IMR-90 (cell line): ENCODE data around the gene DDX20. TPM values are rescaled to one million over a fixed set of nuclear protein-coding genes. Genes with fewer than 3 reads are reported as not detected.

Experiments used
- ATAC-seq: fragments of 200-7000 bp; cut with Tn5 transposase; 2 replicates; pipeline ENCODE4 v1.9.1; 2020; ENCODE audit warnings: low read depth, mild to moderate bottlenecking, moderate library complexity
- BruUV-seq: library from RNA; stranded (reverse); fragments of 400-500 nt; replicated peaks from 2 replicates; lab custom pipeline; 2021; lab: Mats Ljungman, UMichigan
- CTCF ChIA-PET: fragments of 300-600 bp; formaldehyde crosslinking; extraction: SDS; loops from one replicate; lab custom pipeline; 2021; ENCODE audit warnings: antibody characterized with exemption; lab: Yijun Ruan, JAX
- POLR2A ChIA-PET: fragments of 300-600 bp; sonication (Branson Sonifier 250); formaldehyde crosslinking; loops from one replicate; lab custom pipeline; 2022; ENCODE audit warnings: antibody characterized with exemption; ENCODE audit not compliant: unreplicated experiment; lab: Charles Lee
- DNase-seq: peaks from one replicate; pipeline ENCODE4 v3.0.0; 2013
- H2AFZ ChIP-seq: replicated peaks from 2 replicates; pipeline ENCODE3; 2013; ENCODE audit warnings: low read length, mild to moderate bottlenecking; ENCODE audit not compliant: poor library complexity
- H2AK5ac ChIP-seq: 2 replicates; pipeline ENCODE4 v1.6.1; 2013; ENCODE audit warnings: low read depth, low read length, inconsistent platforms
- H2AK9ac ChIP-seq: replicated peaks from 2 replicates; pipeline ENCODE3; 2013; ENCODE audit warnings: mild to moderate bottlenecking, low read depth, low read length, moderate library complexity; ENCODE audit not compliant: poor library complexity
- H2BK120ac ChIP-seq: 2 replicates; pipeline ENCODE4 v1.6.1; 2013; ENCODE audit warnings: low read depth, low read length, inconsistent platforms
- H2BK15ac ChIP-seq: 3 replicates; pipeline ENCODE4 v1.6.1; 2013; ENCODE audit warnings: low read depth, low read length, inconsistent platforms
- H2BK20ac ChIP-seq: 2 replicates; pipeline ENCODE4 v1.6.1; 2013; ENCODE audit warnings: low read depth, mild to moderate bottlenecking, inconsistent platforms, low read length, moderate library complexity
- H2BK5ac ChIP-seq: 2 replicates; pipeline ENCODE4 v1.6.1; 2013; ENCODE audit warnings: mild to moderate bottlenecking, low read depth, low read length, inconsistent platforms; ENCODE audit not compliant: poor library complexity, severe bottlenecking
- H3K14ac ChIP-seq: replicated peaks from 2 replicates; pipeline ENCODE4 v1.6.1; 2013; ENCODE audit warnings: low read depth, low read length, inconsistent platforms
- H3K18ac ChIP-seq: 2 replicates; pipeline ENCODE4 v1.6.1; 2013; ENCODE audit warnings: low read depth, low read length, control low read depth
- H3K23ac ChIP-seq: 2 replicates; pipeline ENCODE4 v1.6.1; 2013; ENCODE audit warnings: low read depth, low read length, inconsistent platforms
- H3K27ac ChIP-seq: 2 replicates; pipeline ENCODE4 v1.5.1; 2013; ENCODE audit warnings: mild to moderate bottlenecking, control low read depth, low read length; ENCODE audit not compliant: insufficient read depth
- H3K27me3 ChIP-seq: 2 replicates; pipeline ENCODE4 v1.6.1; 2013; ENCODE audit warnings: low read length; ENCODE audit not compliant: control insufficient read depth, insufficient read depth
- H3K36me3 ChIP-seq: 2 replicates; pipeline ENCODE4 v1.6.1; 2013; ENCODE audit warnings: low read length, mixed read lengths; ENCODE audit not compliant: control insufficient read depth, insufficient read depth
- H3K4ac ChIP-seq: 2 replicates; pipeline ENCODE4 v1.6.1; 2013; ENCODE audit warnings: low read depth, low read length, inconsistent platforms
- H3K4me1 ChIP-seq: 2 replicates; pipeline ENCODE4 v1.6.1; 2013; ENCODE audit warnings: low read length, mixed read lengths; ENCODE audit not compliant: control insufficient read depth, insufficient read depth
- H3K4me2 ChIP-seq: 2 replicates; pipeline ENCODE4 v1.6.1; 2013; ENCODE audit warnings: low read depth, mild to moderate bottlenecking, control low read depth, low read length, moderate library complexity
- H3K4me3 ChIP-seq: 2 replicates; pipeline ENCODE4 v1.5.1; 2013; ENCODE audit warnings: low read depth, mild to moderate bottlenecking, control low read depth, low read length, moderate library complexity; ENCODE audit not compliant: insufficient read depth
- H3K56ac ChIP-seq: 2 replicates; pipeline ENCODE4 v1.6.1; 2013; ENCODE audit warnings: low read length, inconsistent platforms; ENCODE audit not compliant: insufficient read depth; ENCODE audit errors: extremely low read depth
- H3K79me1 ChIP-seq, 2 experiments: 2 replicates each; pipeline ENCODE4 v1.6.1; 2013; ENCODE audit warnings: low read length in 2 of 2, inconsistent platforms in 1 of 2, low read depth in 1 of 2
- H3K9ac ChIP-seq: 2 replicates; pipeline ENCODE4 v1.6.1; 2013; ENCODE audit warnings: low read depth, low read length, control low read depth
- H3K9me1 ChIP-seq: 2 replicates; pipeline ENCODE4 v1.6.1; 2013; ENCODE audit warnings: low read length, inconsistent platforms; ENCODE audit not compliant: insufficient read depth
- H3K9me3 ChIP-seq: 2 replicates; pipeline ENCODE4 v1.6.1; 2013; ENCODE audit warnings: low read length; ENCODE audit not compliant: control insufficient read depth, insufficient read depth
- H4K20me1 ChIP-seq: 2 replicates; pipeline ENCODE4 v1.6.1; 2013; ENCODE audit warnings: low read length, inconsistent platforms; ENCODE audit not compliant: insufficient read depth
- H4K5ac ChIP-seq: 2 replicates; pipeline ENCODE4 v1.6.1; 2013; ENCODE audit warnings: mild to moderate bottlenecking, low read depth, low read length, control low read depth
- H4K8ac ChIP-seq, 2 experiments: 2 replicates each; pipeline ENCODE4 v1.6.1; 2013; ENCODE audit warnings: low read depth in 2 of 2, low read length in 2 of 2, control low read depth in 1 of 2, inconsistent platforms in 1 of 2
- H4K91ac ChIP-seq: 2 replicates; pipeline ENCODE4 v1.6.1; 2013; ENCODE audit warnings: low read depth, low read length, inconsistent platforms; ENCODE audit not compliant: insufficient read depth
- CEBPB ChIP-seq: IDR thresholded peaks from 2 replicates; pipeline ENCODE4 v1.6.1; 2012; ENCODE audit warnings: low read depth, low read length, improper control_type of control experiment
- MAFK ChIP-seq: IDR thresholded peaks from 2 replicates; pipeline ENCODE4 v1.6.1; 2012; ENCODE audit warnings: low read depth, low read length, improper control_type of control experiment
- RFX5 ChIP-seq: IDR thresholded peaks from 2 replicates; pipeline ENCODE4 v1.8.0; 2012; ENCODE audit warnings: low read depth, mild to moderate bottlenecking, low read length, moderate library complexity
- WGBS, 2 experiments: methylation state at CpG; one replicate each; pipeline versions ENCODE4 v1.1.5 to v1.1.7; 2013; ENCODE audit warnings: missing lambda C conversion rate in 2 of 2; ENCODE audit not compliant: insufficient read length in 1 of 2; ENCODE audit errors: extremely low coverage in 2 of 2; 5-methylcytosine and 5-hydroxymethylcytosine counted together
- dilution Hi-C: fragments of 300-500 bp; cut with HindIII; formaldehyde crosslinking; loops from one replicate; pipeline ENCODE4 v1.14.3; 2018; ENCODE audit warnings: low sequenced_read_pairs; ENCODE audit not compliant: unreplicated experiment
- in situ Hi-C: fragments of 300-500 bp; cut with MboI; formaldehyde crosslinking; loops from 3 replicates; pipeline ENCODE4 v1.14.3; 2019; ENCODE audit warnings: low sequenced_read_pairs, inconsistent platforms, mixed read lengths
- intact Hi-C: fragments of 100-400 bp; cut with micrococcal nuclease; formaldehyde crosslinking; loops from 2 replicates; pipeline ENCODE4 v1.10.0; 2022
- polyA plus RNA-seq, 3 experiments: library from polyadenylated mRNA; depleted of rRNA; stranded (reverse); fragments of >200 nt; gene quantifications; 2 replicates each; pipeline ENCODE4 v1.2.3, GENCODE V29; 2012; ENCODE audit warnings: low replicate concordance in 1 of 3
- total RNA-seq: library from RNA; depleted of rRNA; stranded (reverse); fragments of >200 nt; gene quantifications from 2 replicates; pipeline ENCODE4 v1.2.3, GENCODE V29; 2012

The DDX20 gene
- total and polyA plus RNA-seq, 2 of the 4 experiments (the other 2 are of a cell fraction): 5.7 to 10.9 TPM

GRCh38 chr1:111789142-111789541 is 33.4 kb downstream of the DDX20 start:
- no peaks in the 10 kb centered on the region for H4K20me1 ChIP-seq
- H3K4me3 ChIP-seq: no peak overlapping the region
- H3K4me2 ChIP-seq: no peak overlapping the region
- H2BK120ac ChIP-seq: no peak overlapping the region
- in situ Hi-C loops: no loop called here
- no CpG with 5 or more reads among the region's 5 CpGs for WGBS, 2 experiments
- H3K56ac ChIP-seq: no peak overlapping the region
- no peak overlapping the region for H3K18ac ChIP-seq
- peak; percentile 55 for ATAC-seq
- no peaks in the 10 kb centered on the region for H3K79me1 ChIP-seq
- CTCF ChIA-PET: interaction anchor here (2.4 kb wide), 1 partner anchor 547 kb away, joined by 6 read pairs; no protein-coding TSS in a partner anchor
- no peaks in the 10 kb centered on the region for H3K9me3 ChIP-seq
- peaks cover 48% of the 10 kb centered on the region for H3K27me3 ChIP-seq
- no peak overlapping the region for H2BK20ac ChIP-seq
- H2BK15ac ChIP-seq: no peak overlapping the region
- dilution Hi-C loops: no loop called here
- no peak overlapping the region for H3K14ac ChIP-seq
- no peak overlapping the region for H2AFZ ChIP-seq
- H3K23ac ChIP-seq: no peak overlapping the region; the same call in 1 of the 2 replicates
- TF ChIP-seq MAFK (no peak), CEBPB (peak; percentile 73), RFX5 (peak; percentile 54; the same call in 1 of the 2 replicates)
- POLR2A ChIA-PET: no interaction called here
- H4K8ac ChIP-seq: no peak overlapping the region
- no peaks in the 10 kb centered on the region for H3K36me3 ChIP-seq
- no peak overlapping the region for H3K9ac ChIP-seq
- no peak overlapping the region for H3K4ac ChIP-seq
- H4K91ac ChIP-seq: no peak overlapping the region
- H3K9me1 ChIP-seq: no peaks in the 10 kb centered on the region
- intact Hi-C loops: no loop called here
- H2AK5ac ChIP-seq: no peak overlapping the region
- no peak overlapping the region for H4K5ac ChIP-seq
- no TSS peak for BruUV-seq
- peaks cover 2% of the 10 kb centered on the region; the same call in 1 of the 2 replicates for H3K4me1 ChIP-seq
- no peak overlapping the region for H2AK9ac ChIP-seq
- no peak for DNase-seq
- no peak overlapping the region for H3K27ac ChIP-seq
- no peak overlapping the region for H2BK5ac ChIP-seq
